Measurements from ENCODE around the gene LGALS7.

Gene LGALS7

GRCh38 chr19:38731654-38732301, 41.5 kb downstream of the LGALS7 start:
- no peak for DNase-seq (ENCODE audit: extremely low read depth, low read depth)
- no peak for TF ChIP-seq CTCF (IDR thresholded peaks at IDR 0.05; ENCODE audit: low read depth, low read length)

GRCh38 chr19:38730731-38731589, 42.4 kb downstream of the LGALS7 start:
- no peak for TF ChIP-seq CTCF (IDR thresholded peaks at IDR 0.05; ENCODE audit: low read depth, low read length)
- DNase-seq (ENCODE audit: extremely low read depth, low read depth), result no peak

DNA sequence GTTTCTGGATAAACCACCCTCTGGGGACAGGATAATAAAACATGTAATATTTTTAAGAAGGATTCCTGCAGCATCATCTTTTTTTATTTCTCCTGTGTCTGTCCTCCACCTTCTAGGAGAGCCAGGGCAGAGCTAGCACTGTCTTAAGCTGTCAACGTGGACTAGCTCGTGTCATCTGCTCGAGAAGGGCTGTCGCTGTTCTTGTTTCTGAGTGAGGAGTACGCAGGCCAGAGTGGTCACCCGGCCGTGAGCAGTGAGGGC, 42.9 kb downstream of the LGALS7 start:
- no peak for DNase-seq (ENCODE audit: extremely low read depth, low read depth)
- TF ChIP-seq CTCF (IDR thresholded peaks at IDR 0.05; ENCODE audit: low read depth, low read length), result no peak

GRCh38 chr19:38729653-38730469, 43.5 kb downstream of the LGALS7 start:
- no peak for DNase-seq (ENCODE audit: extremely low read depth, low read depth)
- peak; percentile 90 for TF ChIP-seq CTCF (IDR thresholded peaks at IDR 0.05; ENCODE audit: low read depth, low read length)

DNA sequence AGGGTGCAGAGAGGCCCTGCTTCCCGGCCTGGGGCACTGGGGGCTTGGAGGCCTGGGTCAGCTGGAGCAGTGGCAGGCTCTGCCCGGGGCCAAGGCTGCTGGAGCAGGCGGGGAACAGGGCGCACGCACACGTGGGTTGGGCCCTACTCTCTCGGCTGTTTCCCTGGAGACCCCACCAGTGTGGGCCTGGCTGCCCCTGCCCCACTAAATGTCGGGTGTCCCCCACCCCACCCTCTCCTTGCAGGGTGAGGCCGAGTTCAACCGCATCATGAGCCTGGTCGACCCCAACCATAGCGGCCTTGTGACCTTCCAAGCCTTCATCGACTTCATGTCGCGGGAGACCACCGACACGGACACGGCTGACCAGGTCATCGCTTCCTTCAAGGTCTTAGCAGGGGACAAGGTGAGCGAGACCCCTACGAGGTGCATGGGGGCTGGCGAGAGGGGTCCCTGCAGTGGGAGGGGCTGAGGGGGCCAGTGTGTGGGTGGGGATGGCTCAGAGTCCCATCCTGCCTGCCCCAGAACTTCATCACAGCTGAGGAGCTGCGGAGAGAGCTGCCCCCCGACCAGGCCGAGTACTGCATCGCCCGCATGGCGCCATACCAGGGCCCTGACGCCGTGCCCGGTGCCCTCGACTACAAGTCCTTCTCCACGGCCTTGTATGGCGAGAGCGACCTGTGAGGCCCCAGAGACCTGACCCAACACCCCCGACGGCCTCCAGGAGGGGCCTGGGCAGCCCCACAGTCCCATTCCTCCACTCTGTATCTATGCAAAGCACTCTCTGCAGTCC, 44.4 kb downstream of the LGALS7 start:
- no peak for TF ChIP-seq CTCF (IDR thresholded peaks at IDR 0.05; ENCODE audit: low read depth, low read length)
- no peak for DNase-seq (ENCODE audit: extremely low read depth, low read depth)

DNA sequence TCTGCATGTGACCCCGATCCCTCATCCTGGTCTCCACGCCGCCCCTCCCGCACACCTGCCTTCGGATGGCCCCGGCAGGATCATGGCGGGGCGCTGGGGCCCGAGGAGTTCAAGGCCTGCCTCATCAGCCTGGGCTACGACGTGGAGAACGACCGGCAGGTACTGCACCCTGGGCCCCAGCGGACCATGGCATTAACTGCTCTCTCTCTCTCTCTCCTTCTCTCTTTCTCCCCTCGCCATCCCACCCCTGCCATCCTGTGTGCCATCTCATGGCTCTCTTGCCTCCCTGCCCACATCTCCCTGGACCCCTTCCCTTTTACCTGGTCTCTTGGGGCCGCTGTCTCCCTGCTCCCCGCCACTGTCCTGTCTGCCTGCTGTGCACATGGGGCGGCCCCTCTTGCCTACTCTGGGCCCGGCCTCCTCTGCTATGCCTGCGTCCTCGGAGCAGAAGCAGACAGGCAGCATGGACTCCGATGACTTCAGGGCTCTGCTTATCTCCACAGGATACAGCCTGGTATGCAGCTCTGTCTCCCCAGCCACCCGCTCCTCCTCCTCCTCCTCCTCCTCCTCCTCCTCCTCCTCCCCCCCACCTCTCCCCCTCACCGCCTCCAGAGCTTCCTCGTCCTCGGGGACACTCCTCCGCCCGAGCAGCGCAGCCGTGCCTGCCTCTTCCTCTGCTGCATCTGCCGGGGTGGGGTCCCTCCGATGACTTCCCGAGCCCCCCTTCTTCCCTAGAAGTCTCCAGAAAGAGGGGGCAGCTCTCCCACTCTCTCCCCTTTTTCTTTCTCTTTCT, 45.3 kb downstream of the LGALS7 start:
- no peak for DNase-seq (ENCODE audit: extremely low read depth, low read depth)
- no peak for TF ChIP-seq CTCF (IDR thresholded peaks at IDR 0.05; ENCODE audit: low read depth, low read length)
